Muscle layer of colon (tissue), 2 donors: ENCODE measurements around the gene KLHL35.
A peak's percentile ranks its signal among the peaks of the same experiment; 100 is the strongest.

Experiments used
- H3K27ac ChIP-seq: one replicate; pipeline ENCODE4 v1.7.0; 2013; ENCODE audit warnings: low read depth, mild to moderate bottlenecking, low read length, moderate library complexity
- H3K27me3 ChIP-seq, 2 donors: one replicate each; pipeline ENCODE4 v1.7.0; 2013; ENCODE audit warnings: low read length in 2 of 2, mild to moderate bottlenecking in 2 of 2; ENCODE audit not compliant: insufficient read depth in 2 of 2, control insufficient read depth in 1 of 2
- H3K36me3 ChIP-seq: one replicate; pipeline ENCODE4 v1.7.0; 2013; ENCODE audit warnings: mild to moderate bottlenecking, low read length; ENCODE audit not compliant: insufficient read depth
- H3K4me1 ChIP-seq: one replicate; pipeline ENCODE4 v1.7.0; 2013; ENCODE audit warnings: mild to moderate bottlenecking, low read length; ENCODE audit not compliant: insufficient read depth
- H3K4me3 ChIP-seq, 2 donors: one replicate each; pipeline ENCODE4 v1.7.0; 2013; ENCODE audit warnings: low read length in 2 of 2, low read depth in 1 of 2, mild to moderate bottlenecking in 1 of 2, moderate library complexity in 1 of 2
- H3K9ac ChIP-seq: one replicate; pipeline ENCODE4 v1.7.0; 2013; ENCODE audit warnings: low read length
- H3K9me3 ChIP-seq: one replicate; pipeline ENCODE4 v1.7.0; 2013; ENCODE audit warnings: mild to moderate bottlenecking, low read length
- donor health status: abdominal sarcoma.
- donor health status: Adenocarcinoma of cecum.

KLHL35 gene, protein sequence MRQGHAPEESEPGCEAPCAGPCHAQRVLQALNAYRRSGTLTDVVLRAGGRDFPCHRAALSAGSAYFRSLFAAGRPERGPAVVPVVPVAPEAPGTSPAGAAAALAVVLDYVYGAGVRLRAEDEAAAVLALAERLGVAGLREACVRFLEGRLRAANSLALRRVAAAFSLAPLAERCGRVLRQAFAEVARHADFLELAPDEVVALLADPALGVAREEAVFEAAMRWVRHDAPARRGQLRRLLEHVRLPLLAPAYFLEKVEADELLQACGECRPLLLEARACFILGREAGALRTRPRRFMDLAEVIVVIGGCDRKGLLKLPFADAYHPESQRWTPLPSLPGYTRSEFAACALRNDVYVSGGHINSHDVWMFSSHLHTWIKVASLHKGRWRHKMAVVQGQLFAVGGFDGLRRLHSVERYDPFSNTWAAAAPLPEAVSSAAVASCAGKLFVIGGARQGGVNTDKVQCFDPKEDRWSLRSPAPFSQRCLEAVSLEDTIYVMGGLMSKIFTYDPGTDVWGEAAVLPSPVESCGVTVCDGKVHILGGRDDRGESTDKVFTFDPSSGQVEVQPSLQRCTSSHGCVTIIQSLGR

GRCh38 chr11:75432911-75433321 is at the start of gene KLHL35:
Gene KLHL35, minus strand, starts transcription at chr11:75433203. Its CDS starts 2,574 bp downstream, at chr11:75430629.
- Histone ChIP-seq H3K4me1 (peaks cover 6% of the 10 kb centered on the region), H3K4me3 (no peak within 1 kb of the TSS), H3K9ac (no peak within 1 kb of the TSS), H3K27ac (no peak within 1 kb of the TSS), H3K9me3 (no peaks in the 10 kb centered on the region), H3K27me3 (peaks cover 16 to 36% of the 10 kb centered on the region in 2 donors), H3K36me3 (no peaks in the 10 kb centered on the region)

- H3K9ac ChIP-seq: no peak overlapping the region
- H3K36me3 ChIP-seq: no peaks in the 10 kb centered on the region
- no peak overlapping the region for H3K27ac ChIP-seq
- no peak overlapping the region for H3K4me3 ChIP-seq
- no peaks in the 10 kb centered on the region for H3K27me3 ChIP-seq
- no peaks in the 10 kb centered on the region for H3K9me3 ChIP-seq
- no peaks in the 10 kb centered on the region for H3K4me1 ChIP-seq
These were observed 49.1 kb upstream of the KLHL35 start for GRCh38 chr11:75481922-75482606.

GRCh38 chr11:75481223-75481921 is 48.4 kb upstream of the KLHL35 start:
- Histone ChIP-seq H3K4me1 (no peaks in the 10 kb centered on the region), H3K9ac (no peak overlapping the region), H3K27ac (no peak overlapping the region), H3K9me3 (no peaks in the 10 kb centered on the region), H3K36me3 (no peaks in the 10 kb centered on the region), H3K27me3 (no peaks in the 10 kb centered on the region), H3K4me3 (no peak overlapping the region)

GRCh38 chr11:75480185-75481175 is 47.5 kb upstream of the KLHL35 start:
- H3K4me3 ChIP-seq: no peak overlapping the region
- no peak overlapping the region for H3K9ac ChIP-seq
- H3K27me3 ChIP-seq: no peaks in the 10 kb centered on the region
- H3K36me3 ChIP-seq: no peaks in the 10 kb centered on the region
- H3K9me3 ChIP-seq: no peaks in the 10 kb centered on the region
- peaks cover 1% of the 10 kb centered on the region for H3K4me1 ChIP-seq
- no peak overlapping the region for H3K27ac ChIP-seq

- no peak overlapping the region for H3K4me3 ChIP-seq
- no peaks in the 10 kb centered on the region for H3K27me3 ChIP-seq
- no peaks in the 10 kb centered on the region for H3K36me3 ChIP-seq
- H3K9me3 ChIP-seq: no peaks in the 10 kb centered on the region
- H3K27ac ChIP-seq: no peak overlapping the region
- peaks cover 6% of the 10 kb centered on the region for H3K4me1 ChIP-seq
- no peak overlapping the region for H3K9ac ChIP-seq
These were observed 46.7 kb upstream of the KLHL35 start for GRCh38 chr11:75479597-75480145.

DNA sequence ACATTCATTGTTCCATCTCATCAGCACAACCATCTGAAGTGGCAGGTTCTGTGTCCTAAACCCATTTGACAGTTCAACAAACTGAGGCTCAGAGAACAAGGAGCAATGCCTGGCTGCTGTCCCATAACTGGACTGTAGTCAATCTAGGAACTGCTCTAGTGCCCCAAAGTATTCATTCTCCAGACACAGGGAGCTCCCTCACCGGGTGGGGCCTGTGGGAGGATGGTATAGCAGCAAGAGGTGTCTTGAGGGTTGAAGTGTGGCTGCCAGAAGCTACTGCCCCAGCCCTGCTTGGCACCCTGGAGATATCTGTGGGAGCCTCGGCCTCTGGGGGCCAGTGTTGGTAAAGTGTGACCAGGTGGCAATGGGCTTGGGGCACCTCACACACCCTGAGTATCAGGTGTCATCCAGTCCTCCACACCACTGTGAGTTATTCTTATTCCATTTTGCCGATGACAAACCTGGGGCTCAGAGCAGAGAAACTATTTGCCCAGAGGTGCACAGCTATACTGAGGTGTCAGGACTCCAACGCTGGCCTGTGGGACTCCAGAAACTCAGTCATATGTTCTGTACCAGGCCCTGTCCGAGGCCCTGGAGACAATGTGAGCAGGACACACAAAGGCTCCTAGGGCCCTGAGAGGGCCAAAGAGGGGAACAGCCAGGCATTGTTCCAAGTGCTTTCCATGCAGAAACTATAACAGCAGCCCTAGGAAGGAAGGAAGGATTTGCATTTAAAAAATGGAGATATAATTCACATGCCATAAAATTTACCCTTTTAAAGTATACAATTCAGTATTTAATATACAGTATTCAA is 46.0 kb upstream of the KLHL35 start:
- peaks cover 9% of the 10 kb centered on the region for H3K4me1 ChIP-seq
- H3K36me3 ChIP-seq: no peaks in the 10 kb centered on the region
- no peaks in the 10 kb centered on the region for H3K27me3 ChIP-seq
- no peak overlapping the region for H3K4me3 ChIP-seq
- H3K9ac ChIP-seq: no peak overlapping the region
- no peak overlapping the region for H3K27ac ChIP-seq
- H3K9me3 ChIP-seq: no peaks in the 10 kb centered on the region

DNA sequence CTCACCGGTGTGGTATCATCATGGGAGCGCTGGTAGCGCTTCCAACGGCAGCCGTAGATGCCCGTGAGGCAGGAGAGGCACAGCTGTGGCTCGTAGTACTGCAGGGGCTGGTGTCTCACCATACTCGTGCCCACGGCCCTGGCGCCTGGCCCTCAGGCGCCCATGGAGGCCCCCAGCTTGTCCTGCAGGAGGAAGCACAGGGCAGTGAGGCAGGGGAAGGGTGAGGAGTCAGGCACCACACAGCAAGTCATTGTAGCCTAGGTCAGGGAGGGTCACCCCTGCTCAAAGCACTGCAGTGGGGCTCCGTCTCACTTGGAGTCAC is 44.6 kb upstream of the KLHL35 start:
- H3K4me3 ChIP-seq: no peak overlapping the region
- H3K27me3 ChIP-seq: no peaks in the 10 kb centered on the region
- H3K9me3 ChIP-seq: no peaks in the 10 kb centered on the region
- H3K9ac ChIP-seq: no peak overlapping the region
- no peak overlapping the region for H3K27ac ChIP-seq
- peaks cover 10% of the 10 kb centered on the region for H3K4me1 ChIP-seq
- H3K36me3 ChIP-seq: no peaks in the 10 kb centered on the region

DNA sequence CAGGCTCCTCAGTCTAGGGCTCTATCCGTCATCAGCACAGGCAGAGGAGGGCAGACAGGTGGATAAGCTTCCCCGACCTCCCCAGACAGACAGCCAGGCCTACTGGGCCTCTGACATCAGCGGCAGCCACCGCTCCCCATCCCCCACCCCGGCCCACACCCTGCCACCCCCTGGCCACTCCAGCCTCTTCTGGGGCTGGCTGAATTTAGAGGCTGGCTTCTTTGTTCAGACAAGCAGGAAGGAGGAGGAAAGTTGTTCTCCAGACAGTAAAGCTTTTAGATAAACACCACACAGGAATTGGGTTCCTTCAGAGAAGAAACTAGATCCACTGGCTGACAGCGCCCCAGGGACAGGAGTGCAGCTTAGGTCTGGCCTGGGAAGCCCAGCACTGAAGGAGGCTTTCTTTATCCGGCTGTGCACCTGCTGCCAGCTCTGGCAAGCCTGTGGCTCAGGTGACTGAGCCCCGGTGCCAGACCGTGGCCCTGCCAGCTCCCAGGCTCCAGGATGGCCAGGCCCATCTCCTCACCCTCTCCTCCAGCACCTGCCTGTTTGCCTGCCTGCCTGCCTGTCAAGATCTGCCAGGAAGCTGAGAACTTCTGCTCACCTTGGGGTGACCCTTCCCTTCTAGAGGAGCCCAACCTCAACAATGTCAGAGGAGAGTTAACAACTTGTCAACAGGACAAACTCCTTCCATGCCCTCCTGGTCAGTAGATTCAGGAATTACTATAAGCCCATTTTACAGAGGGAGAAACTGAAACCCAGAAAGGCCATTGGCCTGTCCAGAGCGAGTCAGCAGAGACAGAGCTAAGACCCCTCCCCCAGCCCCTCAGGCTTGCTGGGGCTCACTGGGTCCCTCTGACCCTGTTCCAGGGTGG is 44.0 kb upstream of the KLHL35 start:
- Histone ChIP-seq H3K9ac (no peak overlapping the region), H3K4me1 (peaks cover 10% of the 10 kb centered on the region), H3K27ac (no peak overlapping the region), H3K36me3 (no peaks in the 10 kb centered on the region), H3K9me3 (no peaks in the 10 kb centered on the region), H3K27me3 (no peaks in the 10 kb centered on the region), H3K4me3 (no peak overlapping the region)

DNA sequence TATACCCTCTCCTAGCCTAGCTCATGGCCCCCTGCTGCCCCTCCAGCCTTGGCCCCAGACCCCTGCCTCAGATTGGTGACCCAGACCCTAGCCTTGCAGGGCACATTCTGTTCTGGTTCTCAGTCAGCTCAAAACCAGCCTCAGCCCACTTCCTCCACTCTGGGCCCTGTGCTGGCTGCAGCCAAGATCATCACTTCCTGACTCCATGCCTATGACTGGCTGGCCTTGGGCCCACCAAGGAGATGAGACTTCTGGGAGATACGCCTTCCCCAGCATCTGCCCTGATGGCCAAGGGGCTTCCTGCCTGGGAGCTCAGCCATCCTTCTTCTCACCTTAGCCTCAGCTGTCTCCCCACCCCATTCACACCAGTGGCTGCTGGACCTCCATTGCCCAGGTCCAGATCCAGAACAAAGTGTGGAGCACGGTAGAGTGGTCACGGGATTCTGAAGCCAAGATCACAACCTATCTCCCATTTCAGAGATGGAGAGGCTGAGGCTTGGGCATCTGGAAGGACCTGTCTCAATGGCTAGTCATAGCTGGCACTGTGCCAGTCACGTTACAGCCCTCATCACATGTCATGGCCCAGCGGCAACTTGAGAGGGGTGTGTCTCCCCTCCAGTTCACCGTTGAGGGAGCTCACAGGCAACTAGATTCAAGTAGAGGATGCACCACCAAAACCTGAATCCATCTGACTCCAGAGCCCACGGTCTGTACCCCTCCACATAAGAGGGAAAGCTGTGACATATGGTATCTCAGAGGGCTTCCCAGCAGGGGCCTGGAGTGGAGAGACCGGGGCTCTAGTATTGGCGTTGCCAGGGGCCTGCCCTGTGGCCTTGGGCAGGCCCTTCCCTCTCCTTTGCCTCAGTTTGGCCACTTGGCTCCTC is 43.0 kb upstream of the KLHL35 start:
- Histone ChIP-seq H3K4me1 (peaks cover 10% of the 10 kb centered on the region), H3K27ac (peak overlapping the region; percentile 7), H3K9ac (no peak overlapping the region), H3K36me3 (no peaks in the 10 kb centered on the region), H3K9me3 (no peaks in the 10 kb centered on the region), H3K27me3 (no peaks in the 10 kb centered on the region), H3K4me3 (peak overlapping the region in 1 of 2 donors; percentile 14)
